GM21529 (cell line): ENCODE data around the gene XPO6.
A peak's percentile ranks its signal among the peaks of the same experiment; 100 is the strongest.

Experiments used
- ATAC-seq: cut with Tn5 transposase; IDR thresholded peaks from one replicate; pipeline ENCODE4 v1.9.1; 2021; ENCODE audit not compliant: unreplicated experiment

Gene XPO6

DNA sequence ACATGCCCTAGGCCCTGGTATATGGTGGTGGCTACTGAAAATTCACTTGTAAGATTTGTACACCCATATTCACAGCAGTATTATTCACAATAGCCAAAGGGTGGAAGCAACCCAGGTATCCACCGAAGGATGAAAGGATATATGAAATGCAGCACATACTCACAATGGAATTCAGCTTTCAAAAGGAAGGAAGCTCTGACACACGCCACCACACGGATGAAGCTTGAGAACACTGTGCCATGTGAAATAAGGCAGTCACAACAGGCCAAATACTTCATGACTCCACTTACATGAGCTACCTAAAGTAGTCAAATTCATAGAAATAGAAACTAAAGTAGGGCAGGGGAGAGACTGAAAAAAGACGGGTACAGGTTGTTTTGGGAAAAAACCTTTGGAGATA lies 2.9 kb downstream of the XPO6 start:
- no peak for ATAC-seq

DNA sequence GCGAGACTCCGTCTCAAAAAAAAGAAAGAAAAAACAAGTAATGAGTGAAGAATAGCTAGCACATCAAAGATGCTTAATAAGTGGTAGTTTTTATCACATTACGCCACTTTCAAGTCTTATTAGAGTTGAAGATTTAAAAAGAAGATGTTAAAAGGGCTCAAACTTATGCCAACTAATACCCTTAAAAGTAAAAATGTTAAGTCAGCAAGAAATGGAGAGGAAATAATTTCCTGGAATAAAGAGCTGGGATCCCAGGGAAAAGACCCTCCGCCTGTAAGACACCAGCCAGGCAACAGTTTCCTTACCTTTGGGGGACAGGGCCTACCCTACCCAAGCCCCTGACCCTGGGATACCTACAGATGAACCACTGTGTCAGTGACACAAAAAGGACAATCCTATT lies 3.6 kb downstream of the XPO6 start:
- ATAC-seq = no peak

DNA sequence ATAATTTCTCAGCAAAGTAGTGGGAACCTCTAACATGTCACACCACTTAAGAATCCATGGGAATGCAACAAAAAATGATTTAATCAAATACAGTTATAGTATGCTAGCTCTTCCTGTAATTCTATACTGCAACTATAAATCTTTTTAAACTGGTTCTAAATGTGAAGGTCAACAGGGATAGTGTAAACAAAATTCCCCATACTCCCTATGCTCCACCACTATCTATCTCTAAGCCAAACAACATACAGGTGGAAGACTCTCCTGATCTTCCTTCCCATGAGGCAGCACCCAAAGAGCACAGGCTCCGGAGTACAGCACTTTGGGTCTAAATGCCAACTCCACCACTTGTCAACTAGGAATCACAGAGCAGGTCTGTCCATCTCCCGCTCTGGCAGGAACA lies 4.4 kb downstream of the XPO6 start:
- ATAC-seq = no peak

- no peak for ATAC-seq
Observed at GRCh38 chr16:28205974-28206373, 5.8 kb downstream of the XPO6 start.

- no peak for ATAC-seq
Observed at GRCh38 chr16:28205117-28205899, 6.5 kb downstream of the XPO6 start.

GRCh38 chr16:28204622-28205021 lies 7.1 kb downstream of the XPO6 start:
- ATAC-seq = no peak

DNA sequence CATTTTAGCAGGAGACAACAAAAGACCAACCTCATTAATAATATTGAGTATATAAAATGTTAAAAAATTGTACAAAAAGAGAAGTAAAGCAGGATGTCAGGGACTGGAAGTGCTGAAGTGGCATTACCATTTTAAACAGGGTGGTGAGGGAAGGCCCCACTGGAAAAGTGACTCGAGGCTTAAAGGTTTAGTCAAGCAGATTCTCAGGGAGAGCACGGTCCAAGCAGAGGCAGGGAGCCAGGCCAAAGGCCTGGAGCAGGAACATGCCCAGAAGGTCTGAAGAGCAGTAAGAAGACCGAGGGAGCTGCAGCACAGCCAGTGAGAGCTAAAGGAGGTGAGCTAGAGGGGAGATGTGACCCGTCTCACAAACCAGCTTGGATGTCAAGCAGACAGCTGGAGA lies 7.6 kb downstream of the XPO6 start:
- no peak for ATAC-seq

DNA sequence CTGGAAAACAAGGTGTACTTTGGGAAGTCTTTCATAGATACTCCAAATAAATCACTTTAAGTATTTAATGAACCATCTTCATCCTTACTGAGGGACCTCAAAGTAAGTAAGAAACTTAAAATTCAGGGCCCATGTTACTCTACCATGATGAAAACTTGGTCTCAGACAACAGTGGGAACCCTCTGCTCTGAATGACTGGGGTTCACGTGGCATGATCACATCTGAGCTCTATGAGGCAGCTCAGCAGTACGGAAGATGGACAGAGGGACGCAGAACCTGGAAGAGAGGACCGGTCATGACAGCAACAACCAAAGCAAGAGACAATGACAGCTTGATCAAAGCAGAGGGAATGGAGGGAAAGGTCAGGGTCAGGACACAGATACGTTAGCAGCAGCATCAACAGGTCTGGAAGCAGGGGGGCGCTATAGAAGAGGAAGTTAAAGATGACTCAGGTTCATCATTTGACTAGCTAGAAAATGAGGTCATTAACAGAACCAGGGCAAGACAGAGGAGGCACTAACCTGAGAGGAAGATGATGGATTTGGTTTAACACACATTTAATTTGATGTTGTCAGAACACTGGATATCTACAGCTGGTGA lies 9.5 kb downstream of the XPO6 start:
- no peak for ATAC-seq

DNA sequence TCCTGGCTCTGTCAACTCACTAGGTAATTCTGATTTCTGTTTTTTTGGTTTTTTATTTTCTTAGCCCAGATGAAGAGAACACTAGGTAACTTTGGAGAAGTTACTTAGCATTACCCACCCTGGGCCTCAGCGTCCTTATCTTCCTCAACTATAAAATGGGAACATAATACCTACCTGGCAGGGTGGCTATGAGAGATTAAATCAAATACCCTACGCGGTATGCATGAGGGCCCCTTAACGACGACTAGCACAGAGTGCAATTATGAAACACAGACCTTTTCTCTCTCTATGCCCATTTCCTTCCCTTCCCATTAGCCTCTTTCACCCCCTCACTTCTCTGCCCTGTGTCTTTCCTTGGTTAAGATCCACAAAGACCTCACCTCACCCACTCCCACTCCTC lies 11.1 kb downstream of the XPO6 start:
- ATAC-seq = no peak

GRCh38 chr16:28196387-28196987 lies 15.3 kb downstream of the XPO6 start:
- ATAC-seq = no peak

DNA sequence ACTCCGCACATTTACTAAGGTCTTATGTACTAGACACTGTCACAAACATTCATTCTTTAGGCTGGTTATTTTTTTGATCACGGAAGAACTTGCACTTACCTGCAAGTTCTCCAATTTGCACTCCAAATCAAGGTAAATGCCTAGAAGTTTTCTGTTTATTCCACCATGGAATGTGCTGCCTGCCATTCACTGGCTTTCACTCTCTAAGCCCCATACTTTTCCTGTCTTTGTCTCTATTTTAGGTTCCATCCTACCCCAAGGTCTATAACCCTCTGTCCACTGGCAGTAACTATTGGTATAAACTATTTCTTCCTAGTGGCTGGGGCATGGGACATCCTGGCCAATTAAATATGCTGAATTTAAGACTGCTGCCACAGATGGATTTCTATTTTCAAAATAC lies 15.9 kb downstream of the XPO6 start:
- ATAC-seq = no peak

- peak; percentile 25 for ATAC-seq
Observed at GRCh38 chr16:28193530-28194423, 18.0 kb downstream of the XPO6 start.

DNA sequence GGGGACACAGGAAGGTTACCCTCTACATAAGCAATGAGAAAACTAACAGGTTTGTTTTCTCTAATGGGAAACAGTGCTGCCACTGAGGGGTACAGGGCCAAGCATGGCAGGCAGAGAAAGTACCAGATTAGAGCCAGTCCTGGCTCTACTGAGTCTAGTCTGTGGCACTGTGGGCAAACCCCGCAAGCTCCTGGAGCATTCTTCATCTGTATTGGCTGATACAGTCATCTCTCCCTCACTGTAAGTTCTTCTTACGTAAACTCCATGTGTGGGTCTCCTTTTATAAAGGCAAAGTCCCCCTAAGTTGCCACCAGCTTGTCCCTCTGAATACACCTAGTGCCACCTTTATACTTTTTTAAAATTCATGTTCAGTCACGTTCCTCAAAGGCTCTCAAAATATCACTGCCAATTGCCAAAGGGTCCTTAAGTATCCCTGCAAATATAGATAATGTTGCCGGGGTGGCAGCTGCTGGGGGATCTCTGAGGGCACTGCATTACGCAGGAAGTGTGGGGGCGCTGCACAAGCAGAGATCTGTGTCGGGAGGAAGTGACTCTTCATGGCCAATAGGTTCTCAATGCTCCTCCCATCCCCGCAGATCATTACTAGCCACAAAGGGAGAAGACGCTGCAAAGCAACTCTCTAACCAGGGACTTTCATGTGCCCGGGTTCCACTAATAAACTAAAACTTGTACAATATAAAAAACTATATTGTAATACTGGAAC lies 18.8 kb downstream of the XPO6 start:
- peak; percentile 60 for ATAC-seq

GRCh38 chr16:28191364-28191960 lies 20.3 kb downstream of the XPO6 start:
- ATAC-seq = no peak

DNA sequence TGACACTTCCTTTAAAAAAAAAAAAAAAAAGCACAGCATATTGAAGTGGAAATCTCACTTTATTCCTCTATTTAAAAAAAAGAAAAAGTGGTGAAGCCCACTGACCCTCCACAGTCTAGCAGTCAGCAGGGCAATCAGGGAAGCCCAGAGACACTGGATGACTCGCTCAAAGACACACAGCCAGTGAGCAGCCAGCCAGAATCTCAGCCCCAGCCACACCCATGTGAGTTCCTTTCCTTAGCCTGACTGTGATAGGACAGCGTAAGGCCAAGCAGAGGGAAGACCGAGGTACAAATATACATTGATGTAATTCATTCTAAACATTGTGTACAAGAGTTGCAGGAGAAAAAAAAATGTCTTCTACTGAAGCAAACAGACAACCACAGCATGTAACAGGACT lies 22.5 kb downstream of the XPO6 start:
- no peak for ATAC-seq

DNA sequence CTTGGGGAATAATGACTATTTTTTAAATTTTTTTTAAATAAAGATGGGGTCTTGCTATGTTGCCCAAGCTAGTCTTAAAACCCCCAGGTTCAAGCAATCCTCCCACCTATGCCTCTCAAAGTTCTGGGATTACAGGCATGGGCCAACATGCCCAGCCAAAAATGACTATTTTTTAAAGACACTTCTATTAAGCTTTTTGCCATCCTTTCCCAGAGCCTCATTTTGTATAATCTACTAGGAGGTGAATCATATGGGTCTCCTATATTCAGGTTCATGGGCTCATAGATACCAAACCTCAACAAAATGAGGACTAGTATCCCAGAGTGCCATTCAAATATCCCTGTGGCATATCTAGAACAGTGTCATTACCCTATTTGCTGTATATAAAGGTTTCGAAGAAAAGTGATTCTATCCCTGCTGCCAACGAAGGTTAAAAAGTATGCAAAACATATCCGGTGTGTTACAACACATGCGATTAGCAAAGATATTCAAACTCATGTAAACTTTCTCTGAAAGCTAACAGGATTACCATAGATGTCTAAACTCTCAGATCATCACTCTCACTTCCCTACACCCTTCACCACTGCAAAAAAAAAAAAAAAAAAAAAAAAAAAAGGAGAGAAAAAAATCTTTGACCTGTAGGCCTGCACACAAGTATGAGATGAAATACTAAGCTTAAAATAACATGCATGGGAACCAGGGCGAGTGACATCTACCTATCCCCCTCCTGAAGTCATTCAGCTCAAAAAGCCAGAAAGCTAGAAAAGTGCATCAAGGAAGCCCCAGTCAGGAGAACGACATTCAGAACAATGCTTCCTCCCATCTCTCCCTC lies 23.5 kb downstream of the XPO6 start:
- peak; percentile 60 for ATAC-seq

DNA sequence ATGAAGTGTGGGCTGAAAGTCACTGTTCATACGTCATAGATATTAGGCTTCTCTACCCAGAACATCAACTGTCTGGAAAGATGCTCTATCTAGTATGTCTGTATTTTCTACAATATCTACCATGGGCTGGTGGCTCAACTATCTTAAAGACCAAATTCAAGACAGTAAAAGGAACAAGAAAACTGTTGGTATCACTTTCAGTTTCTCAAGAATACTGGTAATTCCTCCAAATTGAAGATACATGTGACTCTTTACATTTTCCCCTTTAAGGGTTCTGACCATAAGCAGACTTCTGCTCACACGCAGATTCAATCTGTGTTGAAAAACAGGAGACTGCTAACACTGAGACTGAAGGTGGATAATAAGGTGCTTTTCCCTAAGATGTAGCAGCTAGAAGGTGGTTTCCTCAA lies 24.2 kb downstream of the XPO6 start:
- ATAC-seq = peak; percentile 46

GRCh38 chr16:28186752-28187151 lies 25.0 kb downstream of the XPO6 start:
- ATAC-seq = no peak

DNA sequence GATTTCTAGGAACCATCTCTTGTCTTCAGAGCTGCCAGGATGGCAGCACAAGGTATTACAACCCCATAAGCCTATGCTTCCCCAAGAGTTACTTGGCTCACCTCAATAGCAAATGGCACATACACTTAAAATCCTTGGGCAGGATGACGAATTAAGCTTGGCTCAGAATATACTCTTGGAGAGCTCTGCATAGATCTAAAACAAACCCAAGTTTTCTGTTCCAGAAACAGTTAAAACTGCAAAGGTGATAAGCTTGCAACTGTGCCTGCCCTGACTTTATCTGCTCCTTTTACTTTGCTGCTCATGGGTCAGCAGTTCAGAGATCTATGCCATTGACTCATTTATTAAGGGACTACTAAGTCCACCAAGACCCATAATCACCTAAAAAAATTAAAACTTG lies 26.1 kb downstream of the XPO6 start:
- ATAC-seq = no peak

- ATAC-seq = no peak
Observed at GRCh38 chr16:28184625-28185024, 27.1 kb downstream of the XPO6 start.
